ENCODE measurements around the gene UBB.
A peak's percentile ranks its signal among the peaks of the same experiment; 100 is the strongest.

Gene UBB

GRCh38 chr17:16380640-16381495, at the start of gene UBB:
Gene UBB, plus strand, starts transcription at chr17:16381091. Its CDS starts 817 bp downstream, at chr17:16381908.
- DNase-seq, result peak; percentile 93

- DNase-seq, result no peak
These were observed 42.5 kb upstream of the UBB start for GRCh38 chr17:16338391-16338790.

GRCh38 chr17:16339402-16339801, 41.5 kb upstream of the UBB start:
- DNase-seq, result no peak

- no peak for DNase-seq
These were observed 40.9 kb upstream of the UBB start for GRCh38 chr17:16339959-16340358.

- no peak for DNase-seq
These were observed 37.9 kb upstream of the UBB start for GRCh38 chr17:16342979-16343378.

GRCh38 chr17:16343569-16343968, 37.3 kb upstream of the UBB start:
- no peak for DNase-seq

GRCh38 chr17:16345565-16345964, 35.3 kb upstream of the UBB start:
- DNase-seq, result no peak

GRCh38 chr17:16346721-16347271, 34.1 kb upstream of the UBB start:
- no peak for DNase-seq

GRCh38 chr17:16348586-16348985, 32.3 kb upstream of the UBB start:
- no peak for DNase-seq

- no peak for DNase-seq
These were observed 31.5 kb upstream of the UBB start for GRCh38 chr17:16349431-16349830.

GRCh38 chr17:16351831-16352230, 29.1 kb upstream of the UBB start:
- peak; percentile 5 for DNase-seq

- peak; percentile 45 for DNase-seq
These were observed 28.6 kb upstream of the UBB start for GRCh38 chr17:16352303-16352666.

- DNase-seq, result peak; percentile 57
These were observed 28.1 kb upstream of the UBB start for GRCh38 chr17:16352667-16353316.

GRCh38 chr17:16353317-16354174, 27.3 kb upstream of the UBB start, which contains the start of gene CENPV:
Gene CENPV, minus strand, starts transcription at chr17:16353469. Its CDS starts 33 bp downstream, at chr17:16353436.
- peak; percentile 58 for DNase-seq

- no peak for DNase-seq
These were observed 26.3 kb upstream of the UBB start for GRCh38 chr17:16354585-16354984.

GRCh38 chr17:16358394-16358793, 22.5 kb upstream of the UBB start:
- no peak for DNase-seq

GRCh38 chr17:16361874-16362273, 19.0 kb upstream of the UBB start:
- DNase-seq, result no peak

- DNase-seq, result peak; percentile 84
These were observed 16.9 kb upstream of the UBB start for GRCh38 chr17:16363749-16364536.

- DNase-seq, result no peak
These were observed 16.3 kb upstream of the UBB start for GRCh38 chr17:16364625-16365024.

GRCh38 chr17:16371742-16372141, 9.1 kb upstream of the UBB start:
- no peak for DNase-seq

- no peak for DNase-seq
These were observed 6.5 kb upstream of the UBB start for GRCh38 chr17:16374146-16374938.
